Measurements from ENCODE around the gene SART1.
"Not testable (repeated sequence)": the region's sequence is repeated elsewhere in the genome, so short reads cannot be mapped to it uniquely, and the experiment has no call there.

Gene SART1

DNA sequence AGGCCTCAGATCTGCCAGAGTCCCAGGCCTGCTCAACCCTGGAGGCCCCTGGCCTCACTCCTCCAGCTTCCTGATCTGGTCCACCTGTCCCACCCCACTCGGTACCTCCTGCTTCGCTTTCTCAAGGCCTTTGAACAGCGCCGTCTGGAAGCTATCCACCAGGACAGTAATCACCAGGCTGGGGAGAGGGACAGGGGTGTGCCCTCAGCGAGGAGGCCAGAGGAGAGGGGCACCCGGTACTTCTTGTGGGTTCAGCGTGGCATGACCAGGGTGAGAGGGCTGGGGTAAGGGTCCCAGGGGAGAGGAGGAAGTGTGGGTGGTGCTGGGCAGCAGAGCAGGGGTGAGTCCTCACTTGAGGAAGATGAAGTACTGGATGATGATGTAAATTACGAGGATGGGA, 58.7 kb downstream of the SART1 start:
- no peak for DNase-seq

GRCh38 chr11:66020618-66021357, 59.3 kb downstream of the SART1 start:
- no peak for DNase-seq

DNA sequence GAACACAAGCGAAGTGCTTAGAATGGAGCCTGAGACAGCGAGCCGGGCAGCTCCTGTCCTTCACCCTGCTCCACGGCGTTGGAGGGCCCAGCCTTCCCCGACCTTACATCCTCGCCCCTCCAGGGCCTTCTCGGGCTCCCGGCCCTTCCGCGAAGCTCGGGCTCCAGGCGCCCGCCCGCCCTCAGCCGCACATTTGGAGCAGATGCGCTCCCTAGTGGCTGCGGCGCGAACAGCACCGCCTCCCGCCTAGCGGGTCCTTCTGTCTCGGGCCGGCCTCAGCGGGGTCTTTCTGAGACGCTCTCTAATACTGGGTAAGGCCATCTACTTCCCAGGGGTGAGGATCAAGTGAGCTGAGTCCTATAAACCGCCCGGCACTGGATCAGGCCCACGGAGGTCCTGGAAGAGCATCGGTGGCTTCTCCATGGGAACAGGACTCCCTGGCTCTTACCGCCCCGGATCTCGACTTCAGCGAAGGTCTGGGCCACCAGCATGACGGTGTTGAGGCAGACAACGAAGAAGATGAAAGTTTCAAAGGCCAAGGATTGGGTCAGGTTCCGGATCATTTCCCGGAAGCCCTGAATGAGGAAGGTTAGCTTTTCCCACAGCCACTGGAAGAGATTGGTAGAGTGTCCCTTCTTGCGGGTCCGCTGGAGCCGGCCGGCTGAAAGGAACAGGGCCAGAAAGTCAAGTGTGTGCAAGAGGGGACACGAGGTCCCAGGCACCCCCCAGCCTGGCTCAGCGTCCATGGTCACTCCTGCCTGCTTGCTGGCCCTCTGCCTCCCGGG, 61.1 kb downstream of the SART1 start:
- DNase-seq, result peak; percentile 43

GRCh38 chr11:66023186-66023440, 61.6 kb downstream of the SART1 start:
- DNase-seq, result not testable (repeated sequence)

GRCh38 chr11:66026017-66026529, 64.5 kb downstream of the SART1 start, which contains the start of gene CATSPER1:
Gene CATSPER1 (minus strand): TSS chr11:66026479. CDS start chr11:66026379, 100 bp downstream.
- no peak for DNase-seq
